GM12872 (cell line): ENCODE measurements around the gene HDGF.

Source experiments
- TF ChIP-seq, protein P1 (sequence below): IDR thresholded peaks from 3 replicates; pipeline ENCODE4 v1.5.1; 2011; ENCODE audit warnings: low read depth, mild to moderate bottlenecking, low read length, moderate library complexity; ENCODE audit not compliant: insufficient read depth

HDGF gene

DNA sequence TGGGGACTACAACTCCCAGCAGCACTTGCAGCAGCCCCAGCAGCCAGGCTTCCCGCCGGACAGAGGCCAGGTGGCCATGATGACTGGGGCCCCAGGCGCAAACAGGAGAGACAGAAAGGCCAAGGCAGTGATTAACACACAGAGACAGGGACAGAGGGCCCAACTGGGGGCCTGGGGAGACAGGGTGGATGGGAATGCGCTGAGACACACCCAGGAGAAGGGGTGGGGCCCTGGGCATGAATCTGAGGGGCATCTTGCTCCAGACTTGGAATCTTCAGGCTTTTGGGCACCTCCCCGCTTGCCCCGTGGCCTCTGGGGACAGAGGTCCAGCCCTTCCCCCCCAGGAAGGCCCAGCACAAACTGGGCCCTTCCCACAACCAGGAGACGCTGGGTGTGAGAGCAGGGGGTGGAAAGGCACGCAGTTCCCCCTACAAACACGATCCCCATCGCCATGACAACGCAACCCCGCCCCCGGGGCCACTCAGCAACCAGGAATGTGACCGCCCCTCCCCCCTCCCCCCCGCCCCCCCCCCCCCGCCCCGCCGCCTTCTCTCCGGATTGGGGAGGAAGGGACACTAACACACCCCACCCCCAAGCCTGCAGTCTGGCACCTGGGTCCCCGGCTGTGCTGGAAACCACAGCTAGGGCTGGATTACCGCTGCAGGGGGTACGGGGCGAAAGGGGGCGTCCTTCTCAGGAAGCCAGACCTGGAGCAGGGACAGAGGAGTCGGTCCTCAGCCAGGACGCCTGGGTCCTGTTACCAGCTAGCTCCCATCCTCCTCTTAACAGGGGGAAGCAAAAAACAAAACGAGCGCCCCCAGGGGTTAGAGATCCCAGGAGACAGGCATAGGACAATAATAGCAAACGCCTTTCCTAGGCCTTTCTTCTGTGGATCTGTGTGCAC lies 4.5 kb downstream of the HDGF start:
- TF ChIP-seq, protein P1, sequence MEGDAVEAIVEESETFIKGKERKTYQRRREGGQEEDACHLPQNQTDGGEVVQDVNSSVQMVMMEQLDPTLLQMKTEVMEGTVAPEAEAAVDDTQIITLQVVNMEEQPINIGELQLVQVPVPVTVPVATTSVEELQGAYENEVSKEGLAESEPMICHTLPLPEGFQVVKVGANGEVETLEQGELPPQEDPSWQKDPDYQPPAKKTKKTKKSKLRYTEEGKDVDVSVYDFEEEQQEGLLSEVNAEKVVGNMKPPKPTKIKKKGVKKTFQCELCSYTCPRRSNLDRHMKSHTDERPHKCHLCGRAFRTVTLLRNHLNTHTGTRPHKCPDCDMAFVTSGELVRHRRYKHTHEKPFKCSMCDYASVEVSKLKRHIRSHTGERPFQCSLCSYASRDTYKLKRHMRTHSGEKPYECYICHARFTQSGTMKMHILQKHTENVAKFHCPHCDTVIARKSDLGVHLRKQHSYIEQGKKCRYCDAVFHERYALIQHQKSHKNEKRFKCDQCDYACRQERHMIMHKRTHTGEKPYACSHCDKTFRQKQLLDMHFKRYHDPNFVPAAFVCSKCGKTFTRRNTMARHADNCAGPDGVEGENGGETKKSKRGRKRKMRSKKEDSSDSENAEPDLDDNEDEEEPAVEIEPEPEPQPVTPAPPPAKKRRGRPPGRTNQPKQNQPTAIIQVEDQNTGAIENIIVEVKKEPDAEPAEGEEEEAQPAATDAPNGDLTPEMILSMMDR = peak; percentile 41; the same call in 2 of the 3 replicates

DNA sequence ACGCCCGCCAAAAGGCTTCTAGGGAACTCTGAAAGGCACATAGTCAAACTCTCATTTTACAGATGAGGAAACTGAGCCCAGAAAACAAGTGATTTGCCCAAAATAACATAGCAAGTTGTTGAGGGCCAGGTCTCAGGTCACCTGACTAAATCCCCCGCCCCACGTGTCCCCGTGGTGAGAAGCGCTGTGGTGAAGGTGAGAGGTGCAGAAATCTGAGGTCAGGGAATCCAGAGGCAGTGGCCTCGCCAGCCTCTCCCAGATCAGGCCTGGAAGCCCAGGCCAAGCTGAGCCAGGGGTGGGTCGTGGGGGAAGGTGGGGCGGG lies 5.1 kb downstream of the HDGF start:
- TF ChIP-seq, protein P1 = no peak

DNA sequence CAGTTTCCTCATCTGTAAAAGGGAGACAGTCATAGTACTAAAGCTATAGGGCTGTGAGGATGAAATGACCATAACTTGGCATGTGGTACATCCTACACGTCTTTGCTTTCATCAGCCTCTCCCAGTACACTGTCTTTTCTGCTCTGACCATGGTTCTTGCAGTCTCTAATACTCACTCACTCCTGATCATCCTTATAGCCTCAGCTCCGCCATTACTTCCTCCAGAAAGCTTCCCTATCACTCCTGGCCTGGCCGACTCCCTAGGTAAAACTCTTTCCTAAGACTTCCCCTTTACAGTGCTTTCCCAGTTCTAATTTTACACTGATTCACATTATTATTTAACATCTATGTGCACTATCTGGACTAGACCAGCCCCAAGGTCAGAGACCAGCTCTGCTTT lies 5.6 kb downstream of the HDGF start:
- TF ChIP-seq, protein P1 = no peak

DNA sequence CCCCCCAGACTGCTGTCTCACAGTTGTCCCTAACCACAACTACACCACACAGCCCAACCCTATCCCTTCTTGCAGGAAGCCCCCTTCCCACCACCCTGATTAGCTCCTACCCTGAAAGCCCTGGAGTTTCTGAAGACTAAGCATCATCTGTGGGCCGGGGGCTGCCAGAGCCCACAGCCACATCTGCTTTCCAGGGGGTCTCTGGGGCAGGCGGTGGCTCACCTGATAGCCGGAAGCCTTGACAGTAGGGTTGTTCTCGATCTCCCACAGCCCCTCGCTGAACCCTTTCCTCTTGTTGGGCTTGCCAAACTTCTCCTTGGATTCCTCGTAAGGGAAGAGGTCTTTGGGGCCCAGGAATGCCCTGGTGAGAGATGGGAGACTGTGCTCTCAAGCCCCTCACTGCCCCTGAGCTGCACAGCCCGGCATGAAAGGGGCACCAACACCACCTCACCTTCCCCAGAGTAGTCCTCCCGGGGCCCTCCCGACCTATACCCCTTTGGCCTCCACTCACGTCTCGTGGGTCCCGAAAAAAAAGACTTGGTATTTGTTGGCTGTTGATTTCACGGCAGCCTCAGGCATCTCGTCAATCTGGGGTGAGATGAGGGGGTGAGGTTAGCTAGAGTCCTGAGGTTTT lies 6.6 kb downstream of the HDGF start:
- TF ChIP-seq, protein P1 = no peak

DNA sequence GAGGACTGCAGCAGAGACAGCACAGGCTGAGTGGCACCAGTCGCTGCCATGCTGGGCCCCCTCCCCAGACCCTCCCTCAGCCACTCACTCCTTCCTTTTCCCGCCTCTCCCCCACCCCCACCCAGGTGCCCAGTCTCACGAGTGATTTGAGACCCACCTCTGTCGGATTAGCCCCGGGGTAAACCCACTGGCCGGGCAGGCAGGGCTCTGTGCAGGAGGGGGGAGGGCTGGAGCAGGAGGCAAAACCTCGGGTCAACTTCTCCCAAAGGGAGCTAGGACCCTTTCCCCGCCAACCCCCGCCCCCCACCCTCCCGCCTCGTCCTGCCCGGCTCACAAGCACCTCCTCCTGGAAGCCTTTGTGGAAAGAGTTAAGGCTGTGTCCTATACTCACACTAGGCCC lies 7.1 kb downstream of the HDGF start:
- TF ChIP-seq, protein P1 = no peak

DNA sequence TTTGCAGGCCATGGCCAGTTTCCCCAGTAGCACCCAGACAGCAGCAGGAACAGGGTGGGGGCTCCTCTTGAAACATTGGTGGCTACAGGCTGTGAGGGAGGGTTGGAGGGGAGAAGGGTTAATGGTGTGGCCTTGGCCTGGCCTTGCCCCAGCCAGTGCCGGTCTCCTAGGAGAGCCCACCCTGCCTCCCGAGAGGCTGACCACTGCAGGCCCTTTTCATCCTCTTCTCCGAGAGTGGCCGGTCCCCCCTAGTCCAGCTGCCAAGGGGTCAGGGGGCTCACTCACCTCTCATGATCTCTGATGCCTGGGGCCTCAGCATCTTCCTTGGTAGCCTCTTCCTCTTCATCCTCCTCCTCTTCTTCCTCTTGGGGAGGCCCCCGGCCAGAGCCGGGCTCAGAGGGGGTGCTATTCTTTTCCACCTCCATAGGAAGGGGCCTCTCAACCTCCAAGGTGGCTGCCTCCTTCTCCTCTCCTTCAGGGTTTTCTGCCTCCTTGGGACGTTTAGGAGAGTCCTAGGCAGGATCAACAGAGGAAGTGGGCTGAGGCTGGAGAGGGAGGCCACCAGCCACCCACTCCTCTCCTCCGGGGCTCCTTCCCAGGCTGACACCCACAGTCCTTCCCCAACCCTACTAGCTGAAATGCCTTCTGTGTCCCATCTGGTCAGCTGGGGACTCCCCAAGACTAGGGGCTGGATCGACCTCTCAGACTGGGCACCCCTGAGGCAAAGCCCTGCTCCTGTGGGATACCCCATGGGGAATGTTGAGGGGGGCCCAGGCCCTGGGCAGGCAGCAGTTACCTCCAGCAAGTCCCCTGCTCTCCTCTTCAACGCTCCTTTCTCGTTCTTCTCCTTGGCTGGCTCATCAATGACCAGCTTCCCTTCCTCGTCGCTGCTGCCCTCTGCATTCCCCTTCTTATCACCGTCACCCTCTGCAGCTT lies 7.8 kb downstream of the HDGF start:
- TF ChIP-seq, protein P1 = no peak

DNA sequence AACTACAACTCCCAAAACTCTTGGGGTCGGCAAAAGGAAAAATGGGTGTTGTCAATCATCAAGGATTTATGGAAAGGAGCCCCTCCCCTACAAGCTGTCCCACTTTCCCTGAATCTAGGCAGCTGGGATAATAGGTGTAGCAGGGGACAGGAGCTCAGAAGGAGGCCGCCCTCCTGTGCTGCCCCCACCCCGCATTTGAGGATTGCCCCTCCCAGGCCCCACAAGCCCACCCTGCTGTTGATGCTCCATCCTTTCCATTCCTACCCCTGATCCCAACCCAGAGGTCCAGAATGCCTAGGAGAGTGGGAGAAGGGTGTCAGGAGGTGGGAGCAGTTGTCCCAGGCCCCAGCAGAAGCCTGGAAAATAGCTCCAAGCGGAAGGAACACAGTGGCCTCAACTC lies 8.7 kb downstream of the HDGF start:
- TF ChIP-seq, protein P1 = no peak
